Measurements from ENCODE around the gene TMEM186. TPM values are rescaled to one million over a fixed set of nuclear protein-coding genes. Genes with fewer than 3 reads are reported as not detected.
A peak's percentile ranks its signal among the peaks of the same experiment; 100 is the strongest.

Gene TMEM186
- polyA plus RNA-seq, 3 donors, result 3.8 to 4.5 (median 4.4) TPM

GRCh38 chr16:8812162-8812843, 14.9 kb upstream of the TMEM186 start:
- H3K79me2 ChIP-seq (ENCODE audit: insufficient read depth, low read length), result peaks cover 2% of the 10 kb centered on the region
- Mint-ChIP-seq H3K4me3 (no peak overlapping the region), H3K27ac (no peak overlapping the region), H3K36me3 (peaks cover 88 to 91% of the 10 kb centered on the region in 2 donors), H3K9me3 (no peaks in the 10 kb centered on the region), H3K27me3 (ENCODE audit: low read depth in 3 of 3) (peaks cover 0 to 1% (median under 1%) of the 10 kb centered on the region in 3 donors), H3K4me1 (no peaks in the 10 kb centered on the region)
- no peak for TF ChIP-seq CTCF (IDR thresholded peaks at IDR 0.05)
- no peak overlapping the region for H2AFZ ChIP-seq (ENCODE audit: insufficient read depth, low read depth, low read length, poor library complexity, severe bottlenecking)
- intact Hi-C loops (cut with micrococcal nuclease), result no loop called here
- H3K27me3 ChIP-seq (ENCODE audit: control insufficient read depth in 2 of 2, insufficient read depth in 2 of 2, low read length in 2 of 2), result no peaks in the 10 kb centered on the region
- no peaks in the 10 kb centered on the region for H4K20me1 ChIP-seq (ENCODE audit: insufficient read depth, low read length)
- no peaks in the 10 kb centered on the region for H3K9me3 ChIP-seq (replicated peaks in 1 of 2; ENCODE audit: control insufficient read depth in 1 of 2, insufficient read depth in 1 of 2, low read length in 2 of 2)
- no peak overlapping the region for H3K27ac ChIP-seq (ENCODE audit: low read depth in 1 of 2, low read length in 2 of 2)
- H3K9ac ChIP-seq (ENCODE audit: insufficient read depth, low read length, poor library complexity, severe bottlenecking), result no peak overlapping the region
- DNase-seq, result no peak
- peaks cover 90 to 95% of the 10 kb centered on the region in 2 donors for H3K36me3 ChIP-seq (replicated peaks in 1 of 2; ENCODE audit: control insufficient read depth in 1 of 2, insufficient read depth in 2 of 2, low read length in 2 of 2)
- H3K4me1 ChIP-seq (ENCODE audit: control insufficient read depth in 1 of 2, insufficient read depth in 2 of 2, low read length in 2 of 2), result no peaks in the 10 kb centered on the region
- no peak overlapping the region for H3K4me2 ChIP-seq (replicated peaks; ENCODE audit: extremely low read depth, low read length, poor library complexity, severe bottlenecking)
- no peak overlapping the region for H3K4me3 ChIP-seq (replicated peaks in 1 of 3; ENCODE audit: low read depth in 2 of 3, low read length in 3 of 3)
- WGBS (ENCODE audit: insufficient coverage), result 98% methylated on average over 5 of the region's 12 CpGs

- Histone ChIP-seq H3K4me3 (replicated peaks in 1 of 3; ENCODE audit: low read depth in 2 of 3, low read length in 3 of 3) (no peak overlapping the region), H3K9ac (ENCODE audit: insufficient read depth, low read length, poor library complexity, severe bottlenecking) (no peak overlapping the region), H3K27ac (ENCODE audit: low read depth in 1 of 2, low read length in 2 of 2) (no peak overlapping the region), H3K79me2 (ENCODE audit: insufficient read depth, low read length) (peaks cover 12% of the 10 kb centered on the region), H3K27me3 (ENCODE audit: control insufficient read depth in 2 of 2, insufficient read depth in 2 of 2, low read length in 2 of 2) (no peaks in the 10 kb centered on the region), H3K9me3 (replicated peaks in 1 of 2; ENCODE audit: control insufficient read depth in 1 of 2, insufficient read depth in 1 of 2, low read length in 2 of 2) (no peaks in the 10 kb centered on the region), H3K36me3 (replicated peaks in 1 of 2; ENCODE audit: control insufficient read depth in 1 of 2, insufficient read depth in 2 of 2, low read length in 2 of 2) (peaks cover 95 to 98% of the 10 kb centered on the region in 2 donors), H4K20me1 (ENCODE audit: insufficient read depth, low read length) (peaks cover 7% of the 10 kb centered on the region), H3K4me1 (ENCODE audit: control insufficient read depth in 1 of 2, insufficient read depth in 2 of 2, low read length in 2 of 2) (no peaks in the 10 kb centered on the region), H2AFZ (ENCODE audit: insufficient read depth, low read depth, low read length, poor library complexity, severe bottlenecking) (no peak overlapping the region), H3K4me2 (replicated peaks; ENCODE audit: extremely low read depth, low read length, poor library complexity, severe bottlenecking) (no peak overlapping the region)
- no peak for TF ChIP-seq CTCF (IDR thresholded peaks at IDR 0.05)
- Mint-ChIP-seq H3K4me3 (peak overlapping the region in 1 of 2 donors; percentile 10), H3K36me3 (peaks cover 88 to 100% of the 10 kb centered on the region in 2 donors), H3K4me1 (no peaks in the 10 kb centered on the region), H3K27ac (peak overlapping the region in 4 of 7 donors; percentile 4 to 34 (median 13)), H3K9me3 (no peaks in the 10 kb centered on the region), H3K27me3 (ENCODE audit: low read depth in 3 of 3) (peaks cover 0 to 1% (median 1%) of the 10 kb centered on the region in 3 donors)
- no peak for DNase-seq
- intact Hi-C loops (cut with micrococcal nuclease), result no loop called here
- WGBS (ENCODE audit: insufficient coverage), result 97% methylated on average over 7 of the region's 11 CpGs
Observed at GRCh38 chr16:8808613-8809353, 11.3 kb upstream of the TMEM186 start.
